Femur (tissue), 1 donor: ENCODE results near the gene CST3.
"Not testable (repeated sequence)": the region's sequence is repeated elsewhere in the genome, so short reads cannot be mapped to it uniquely, and the experiment has no call there.

Experiments
- DNase-seq: peaks from one replicate; pipeline ENCODE4 v3.0.0-alpha.2; 2017

CST3 gene

DNA sequence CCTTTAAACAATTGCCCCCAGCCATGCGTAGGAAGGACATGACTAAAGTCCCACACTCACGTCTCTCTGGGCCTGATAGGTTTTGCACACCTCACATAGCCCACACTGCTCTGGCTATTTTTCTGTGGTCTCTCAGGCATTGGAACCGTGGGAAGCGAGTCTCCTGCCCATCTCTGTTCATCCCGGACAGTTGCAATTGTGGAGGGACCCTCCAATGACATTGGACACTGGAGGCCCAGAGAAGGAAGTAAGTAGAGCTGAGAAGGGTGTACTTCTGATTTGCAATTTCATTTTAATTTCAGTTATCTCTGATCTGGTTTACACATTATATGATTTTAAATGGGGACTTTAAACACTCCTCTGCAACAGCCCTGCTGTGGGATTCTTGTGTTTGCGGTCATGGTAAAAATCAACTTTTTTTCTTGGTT is 23.3 kb upstream of the CST3 start:
- no peak for DNase-seq

DNA sequence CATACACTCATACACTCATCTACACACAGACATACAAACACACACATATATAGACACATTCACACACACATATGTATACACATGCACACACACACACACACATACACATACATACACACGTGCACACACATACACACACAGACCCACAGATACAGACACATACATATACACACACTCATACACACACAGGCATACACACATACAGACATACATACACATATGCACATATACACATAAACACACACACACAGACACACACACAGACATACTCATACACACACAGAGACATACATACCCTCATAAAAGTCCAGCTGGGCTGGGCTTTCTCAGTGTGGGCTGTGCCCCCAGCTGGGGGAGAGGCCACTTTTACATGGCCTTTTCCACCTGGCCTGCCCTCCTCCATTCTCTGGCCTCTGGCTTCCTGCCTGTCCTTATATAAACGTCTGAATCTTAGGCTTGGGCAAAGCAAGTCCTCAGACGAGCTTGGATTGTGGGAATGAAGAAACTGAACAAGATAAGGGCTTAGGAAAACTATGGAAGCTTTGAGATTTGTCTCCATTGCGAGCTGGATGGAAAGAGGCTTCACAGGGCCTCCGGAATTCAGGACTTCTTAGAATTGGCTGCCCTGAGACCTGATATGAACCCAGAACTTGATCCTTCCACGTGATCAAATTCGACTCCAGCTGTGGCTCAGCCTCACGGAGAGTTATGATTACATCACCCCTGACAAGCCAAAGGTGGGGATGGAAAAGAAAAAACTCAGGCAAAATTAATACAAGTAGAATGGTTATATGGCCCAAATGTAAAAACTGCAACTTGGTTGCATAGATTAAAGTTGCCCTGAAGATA is 22.5 kb upstream of the CST3 start:
- no peak for DNase-seq

DNA sequence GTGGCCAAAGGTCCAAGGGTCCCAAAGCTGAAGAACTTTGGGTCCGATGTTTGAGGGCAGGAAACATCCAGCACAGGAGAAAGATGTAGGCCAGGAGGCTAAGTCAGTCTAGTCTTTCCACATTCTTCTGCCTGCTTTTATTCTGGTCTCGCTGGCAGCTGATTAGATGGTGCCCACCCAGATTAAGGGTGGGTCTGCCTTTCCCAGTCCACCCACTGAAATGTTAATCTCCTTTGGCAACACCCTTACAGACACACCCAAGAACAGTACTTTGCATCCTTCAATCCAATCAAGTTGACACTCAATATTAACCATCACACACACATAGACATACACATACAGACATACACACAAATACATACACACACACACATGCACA is 21.8 kb upstream of the CST3 start:
- DNase-seq, result not testable (repeated sequence)

DNA sequence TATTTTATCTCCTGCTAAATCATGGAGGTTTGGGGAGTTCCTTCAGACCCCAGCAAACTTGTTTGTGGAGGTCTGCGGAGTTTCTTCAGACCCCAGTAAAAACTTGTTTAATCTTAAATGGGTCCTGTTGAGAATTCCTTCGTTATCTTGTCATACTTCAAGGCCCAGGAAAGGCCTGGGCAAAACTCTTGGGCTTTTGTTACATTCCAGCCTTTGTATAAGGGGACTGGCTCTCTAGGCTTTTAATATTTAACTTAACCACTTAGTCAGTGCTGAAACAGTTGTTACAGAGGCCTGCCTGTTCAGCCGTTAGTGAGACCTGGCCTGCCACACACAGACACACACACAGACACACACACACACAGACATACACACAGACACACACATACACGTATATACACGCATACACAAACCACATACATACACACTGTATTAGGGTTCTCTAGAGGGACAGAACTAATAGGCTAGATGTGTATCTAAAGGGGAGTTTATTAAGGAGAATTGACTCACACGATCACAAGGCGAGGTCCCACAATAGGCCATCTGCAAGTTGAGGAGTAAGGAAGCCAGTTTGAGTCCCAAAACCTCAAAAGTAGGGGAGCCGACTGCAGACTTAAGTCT is 21.3 kb upstream of the CST3 start:
- DNase-seq, result no peak

DNA sequence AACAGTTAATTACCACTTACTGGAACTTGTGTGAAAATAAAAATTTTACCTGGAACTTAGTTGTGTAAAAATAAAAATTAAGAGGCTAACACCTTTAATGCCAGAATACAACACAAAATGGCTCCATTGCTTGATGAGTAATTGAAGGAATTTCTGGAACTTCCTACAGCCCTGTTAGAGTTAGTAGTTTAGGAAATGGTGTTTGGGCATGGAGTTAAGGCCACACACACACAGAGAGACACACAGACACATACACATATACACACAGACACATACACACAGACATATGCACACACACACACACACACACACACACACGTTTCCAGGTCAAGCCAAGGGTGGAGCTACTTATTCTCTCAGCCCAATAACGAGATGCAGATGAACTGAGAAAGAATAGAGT is 20.6 kb upstream of the CST3 start:
- no peak for DNase-seq

DNA sequence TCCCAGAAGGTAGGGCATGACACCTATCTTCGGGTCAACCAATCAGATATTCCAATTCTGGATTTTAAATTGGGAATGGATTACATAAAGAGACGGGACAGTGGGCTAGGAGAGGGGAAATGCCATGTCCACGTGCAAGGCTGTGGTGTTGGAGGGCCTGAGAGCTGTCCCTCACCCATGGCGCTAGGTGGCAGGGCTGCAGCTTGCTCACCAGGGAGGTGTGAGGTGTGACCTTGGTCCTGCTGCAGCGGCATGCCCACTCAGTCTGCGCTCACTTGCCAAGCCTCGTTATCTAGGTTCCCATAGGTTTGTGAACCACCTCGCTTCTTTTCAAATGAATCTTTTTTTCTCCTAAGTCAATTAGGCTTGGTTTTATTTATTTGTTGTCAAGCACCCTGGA is 19.4 kb upstream of the CST3 start:
- DNase-seq, result no peak

DNA sequence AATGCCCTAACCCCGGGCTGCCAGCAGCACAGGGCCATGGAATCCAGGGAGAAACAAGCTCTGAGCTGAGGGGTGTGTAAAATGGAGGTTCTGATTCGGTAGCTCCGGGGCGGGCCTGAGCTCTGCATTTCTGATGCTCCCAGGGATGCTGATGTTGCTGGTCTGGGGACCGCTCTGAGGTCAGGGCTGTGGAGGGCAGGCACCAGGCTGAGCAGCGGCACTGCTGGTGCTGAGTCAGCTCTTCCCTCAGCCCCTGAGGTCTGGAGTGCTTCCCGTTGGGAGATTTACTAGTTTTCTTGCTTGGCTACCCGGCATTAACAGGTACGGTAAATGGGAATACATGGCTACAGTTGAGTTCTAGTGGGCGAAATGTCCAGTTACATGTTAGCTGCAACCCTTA is 18.6 kb upstream of the CST3 start:
- no peak for DNase-seq

DNA sequence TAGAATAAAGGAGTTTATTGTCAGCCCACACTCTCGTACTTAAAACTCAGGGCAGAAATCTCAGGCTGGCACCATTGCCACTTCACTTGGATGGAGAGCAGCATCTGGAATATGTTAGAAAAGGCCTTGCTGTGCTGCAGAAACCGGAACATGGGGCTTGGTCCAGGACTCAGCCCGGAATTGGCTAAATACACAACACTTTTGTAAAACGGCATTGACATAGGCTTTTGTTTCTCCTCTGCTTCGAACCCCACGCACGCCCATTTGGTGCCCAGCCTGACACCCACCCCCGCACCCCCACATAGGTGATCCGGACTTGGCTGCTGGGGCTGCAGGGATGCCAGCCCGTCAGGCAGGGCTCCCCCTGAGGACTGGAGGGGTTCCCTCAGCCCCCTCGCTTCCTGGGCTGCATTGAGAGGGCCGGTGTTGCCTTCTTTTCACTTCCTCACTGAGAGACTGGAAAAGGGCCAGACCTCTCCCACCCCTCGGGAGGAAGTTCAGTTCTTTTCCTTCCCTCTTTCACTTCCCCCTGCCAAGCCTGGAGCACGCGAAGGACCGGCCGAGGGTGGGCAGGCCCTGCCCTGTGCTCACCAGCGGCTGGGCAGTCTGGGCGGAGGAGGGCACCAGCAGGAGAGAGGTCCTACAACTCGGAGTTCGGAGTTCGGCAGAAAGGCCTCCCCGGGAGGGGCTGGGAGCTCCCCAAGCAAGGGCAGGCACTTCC is 17.9 kb upstream of the CST3 start:
- peak; percentile 76 for DNase-seq

DNA sequence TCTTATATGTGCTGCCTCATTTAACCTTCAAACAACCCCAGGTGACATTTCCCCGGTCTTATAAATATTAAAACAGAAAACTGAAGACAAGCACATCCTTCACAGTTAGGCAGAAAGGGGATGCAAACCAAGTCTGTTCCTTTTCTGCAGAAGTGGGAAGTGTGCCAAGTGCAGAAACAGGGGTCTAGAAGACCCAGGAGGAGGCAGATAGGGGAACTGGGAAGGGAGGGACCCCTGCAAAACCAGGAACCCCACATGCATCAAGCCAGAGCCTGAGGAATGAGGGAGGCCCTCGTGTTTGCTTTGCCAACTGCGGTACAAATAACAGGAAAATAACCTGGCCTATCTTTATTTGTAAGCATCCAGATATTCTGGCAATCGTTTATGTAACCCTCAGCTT is 17.0 kb upstream of the CST3 start:
- no peak for DNase-seq

DNA sequence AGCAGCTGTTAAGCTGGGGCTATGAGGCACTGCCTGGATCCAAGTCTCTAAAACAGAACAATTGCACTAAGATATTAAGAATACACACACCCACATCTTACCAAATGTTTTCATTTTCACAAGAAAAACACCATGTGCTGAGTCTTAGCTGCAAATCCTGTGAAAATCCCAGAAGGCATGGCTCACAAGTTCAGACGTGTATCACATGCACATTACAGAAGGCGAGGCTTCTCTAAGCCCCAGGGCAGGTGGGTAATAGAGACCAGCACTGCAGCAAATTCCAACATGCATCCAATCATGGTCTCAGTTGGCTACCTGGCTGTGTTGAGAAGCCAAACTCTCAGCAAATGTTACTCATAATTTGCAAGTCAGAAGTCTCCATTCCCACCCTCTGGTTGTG is 16.2 kb upstream of the CST3 start:
- no peak for DNase-seq

DNA sequence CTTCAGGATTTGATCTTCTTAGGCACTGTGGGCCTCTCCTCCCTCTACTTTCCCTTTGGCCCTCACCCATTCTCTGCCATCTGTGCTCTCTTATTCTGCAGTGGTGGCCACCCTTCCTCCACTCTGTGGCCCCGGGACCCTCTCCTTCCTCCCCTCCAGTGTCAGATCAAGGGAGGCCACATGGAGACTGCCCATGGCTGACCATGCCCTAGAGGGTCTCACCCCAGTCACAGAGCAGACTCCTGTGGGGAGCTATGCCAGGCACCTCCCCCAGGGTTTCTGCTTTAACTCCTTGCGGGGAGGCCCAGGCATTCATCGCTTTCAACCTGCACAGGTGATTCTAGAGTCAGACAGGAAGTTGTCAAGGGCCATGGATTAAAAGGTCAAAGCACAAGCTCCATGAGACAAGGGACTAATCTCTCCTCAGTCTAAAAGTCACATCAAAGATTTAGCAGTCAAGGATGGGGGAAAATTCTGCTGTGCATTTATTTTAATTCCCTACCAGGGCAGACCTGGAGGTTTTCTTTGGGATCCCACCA is 15.7 kb upstream of the CST3 start:
- DNase-seq, result no peak

DNA sequence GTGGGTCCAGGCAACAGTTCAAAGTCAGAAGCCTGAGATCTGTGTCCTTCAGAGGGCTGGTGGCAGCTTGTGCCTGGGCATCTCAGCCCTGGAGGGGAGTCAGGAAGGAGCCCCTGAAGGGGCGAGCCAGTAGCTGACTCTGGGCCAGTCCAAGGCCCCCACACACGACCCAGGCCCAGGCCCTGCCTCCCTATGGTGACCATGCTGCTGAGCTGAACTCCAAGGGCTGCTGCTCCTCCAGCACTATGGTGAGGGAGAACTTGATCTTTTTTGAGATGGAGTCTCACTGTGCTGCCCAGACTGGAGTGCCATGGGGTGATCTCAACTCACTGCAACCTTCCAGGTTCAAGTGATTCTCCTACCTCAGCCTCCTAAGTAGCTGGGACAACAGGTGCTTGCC is 15.2 kb upstream of the CST3 start:
- DNase-seq, result no peak

DNA sequence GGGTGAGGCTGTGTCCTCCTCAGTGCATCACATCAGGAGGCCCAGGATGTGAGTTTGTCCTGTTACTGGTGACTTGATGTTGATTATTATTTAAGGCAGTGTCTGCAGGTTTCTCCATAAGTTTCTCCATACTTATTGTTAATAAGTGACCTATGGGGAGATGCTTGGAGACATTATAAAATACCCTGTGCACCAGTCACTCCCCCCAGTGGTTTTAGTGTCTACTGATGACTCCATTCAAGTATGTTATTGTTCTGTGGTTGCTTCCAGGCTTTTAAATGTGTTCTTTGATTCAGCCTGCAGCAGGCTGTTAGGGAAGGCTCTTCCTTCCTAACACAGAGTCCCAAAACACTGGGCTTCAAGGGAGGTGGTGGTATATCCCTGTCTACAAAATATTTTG is 14.6 kb upstream of the CST3 start:
- DNase-seq, result no peak

DNA sequence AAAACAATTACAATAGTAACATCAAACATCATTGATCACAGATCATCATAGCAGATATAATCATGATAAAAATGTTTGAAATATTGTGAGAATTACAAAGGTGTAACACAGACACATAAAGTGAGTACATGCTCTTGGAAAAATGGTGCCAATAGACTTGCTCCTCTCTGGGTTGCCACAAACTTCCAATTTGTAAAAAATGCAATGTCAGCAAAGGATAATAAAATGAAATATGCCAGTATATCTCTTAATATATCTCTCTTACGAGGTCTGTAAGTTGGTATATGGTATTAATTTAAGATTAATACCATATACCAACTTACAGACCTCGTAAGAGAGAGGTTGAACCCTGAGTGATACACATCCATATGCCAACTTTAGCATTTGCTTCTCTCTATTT is 13.4 kb upstream of the CST3 start:
- no peak for DNase-seq

DNA sequence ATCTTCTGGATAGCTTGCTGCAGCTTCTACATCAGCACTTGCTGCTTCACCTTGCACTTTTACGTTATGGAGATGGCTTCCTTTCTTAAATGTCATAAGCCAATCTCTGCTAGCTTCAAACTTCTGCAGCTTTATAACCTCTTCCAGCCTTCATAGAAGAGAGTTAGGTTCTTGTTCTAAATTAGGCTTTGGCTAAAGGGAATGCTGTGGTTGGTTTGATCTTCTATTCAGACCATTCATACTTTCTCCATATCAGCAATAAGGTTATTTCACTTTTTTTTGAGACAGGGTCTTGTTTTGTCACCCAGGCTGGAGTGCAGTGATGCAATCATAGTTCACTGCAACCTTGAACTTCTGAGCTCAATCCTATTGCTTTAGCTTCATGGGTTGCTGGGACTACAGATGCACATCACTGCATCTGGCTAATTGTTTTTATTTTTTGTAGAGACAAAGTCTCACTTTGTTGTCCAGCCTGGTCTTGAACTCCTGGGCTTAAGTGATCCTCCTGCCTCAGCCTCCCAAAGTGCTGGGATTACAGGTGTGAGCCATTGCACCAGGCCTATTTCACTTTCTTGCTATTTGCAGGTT is 12.2 kb upstream of the CST3 start:
- no peak for DNase-seq

DNA sequence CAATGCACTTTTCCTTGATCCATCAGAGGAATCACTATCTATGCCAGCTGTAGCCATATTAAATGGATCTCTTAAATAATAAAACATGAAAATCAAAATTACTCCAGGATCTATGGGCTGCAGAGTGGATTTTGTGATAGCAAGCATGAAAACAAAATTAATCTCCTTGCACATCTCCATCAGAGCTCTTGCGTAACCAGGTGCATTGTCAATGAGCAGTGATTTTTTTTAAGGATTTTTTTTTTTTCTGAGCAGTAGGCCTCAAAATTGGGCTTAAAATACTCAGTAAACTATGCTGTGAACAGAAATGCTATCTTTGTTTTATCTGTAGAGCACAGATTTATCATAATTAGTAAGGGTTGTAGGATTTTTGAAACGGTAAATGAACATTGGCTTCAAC is 11.5 kb upstream of the CST3 start:
- DNase-seq, result no peak

DNA sequence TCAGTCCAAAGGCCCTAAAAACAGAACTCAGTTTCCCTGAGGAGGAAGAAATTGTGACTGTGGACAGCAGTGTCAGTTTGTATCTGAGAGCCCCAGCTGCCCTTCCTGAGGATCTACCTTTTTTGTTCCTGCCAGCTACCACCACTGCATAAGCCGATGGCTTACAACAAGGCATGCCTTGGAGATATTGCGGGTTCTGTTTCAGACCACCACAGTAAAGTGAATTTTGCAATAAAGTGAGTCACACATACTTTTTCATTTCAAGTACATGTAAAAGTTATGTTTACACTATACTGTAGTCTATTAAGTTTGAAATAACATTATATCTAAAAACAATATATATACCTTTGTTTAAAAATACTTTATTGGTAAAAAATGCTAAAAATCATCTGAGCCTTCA is 9.6 kb upstream of the CST3 start:
- DNase-seq, result no peak

DNA sequence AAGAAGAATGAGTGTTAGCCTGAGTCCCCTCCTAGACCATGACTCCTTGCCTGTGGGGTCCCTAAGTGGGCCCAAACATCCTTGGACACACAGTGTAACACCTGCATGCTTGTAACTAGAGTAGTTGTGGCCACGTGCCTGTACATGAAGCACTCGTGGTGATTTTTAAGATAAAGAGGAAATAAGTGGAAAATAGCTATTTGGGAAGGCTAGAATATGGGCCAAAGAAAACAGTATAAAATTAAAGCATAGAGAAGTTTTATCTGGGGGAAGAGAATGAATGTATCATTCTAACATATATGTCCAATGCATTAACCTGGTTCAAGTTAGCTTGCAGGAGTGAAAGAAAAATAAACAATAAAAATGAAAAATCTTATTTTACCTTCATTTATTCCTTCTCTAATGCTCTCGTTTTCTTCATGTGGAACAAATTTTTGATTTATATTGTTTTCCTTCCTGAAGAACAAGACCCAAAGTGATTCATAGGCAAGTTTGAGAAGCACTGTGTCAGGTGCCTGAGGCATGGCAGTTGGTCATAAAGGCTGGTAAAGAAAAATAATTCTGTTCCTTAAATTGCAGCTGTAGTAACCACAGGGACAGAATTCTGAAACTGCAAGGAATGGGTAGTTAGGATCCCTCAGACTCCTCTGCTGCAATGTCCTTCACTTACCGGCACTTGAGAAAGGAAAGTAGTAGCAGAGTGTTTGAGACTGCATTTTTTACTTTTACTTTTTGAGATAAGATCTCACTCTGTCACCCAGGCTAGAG is 8.5 kb upstream of the CST3 start:
- no peak for DNase-seq

DNA sequence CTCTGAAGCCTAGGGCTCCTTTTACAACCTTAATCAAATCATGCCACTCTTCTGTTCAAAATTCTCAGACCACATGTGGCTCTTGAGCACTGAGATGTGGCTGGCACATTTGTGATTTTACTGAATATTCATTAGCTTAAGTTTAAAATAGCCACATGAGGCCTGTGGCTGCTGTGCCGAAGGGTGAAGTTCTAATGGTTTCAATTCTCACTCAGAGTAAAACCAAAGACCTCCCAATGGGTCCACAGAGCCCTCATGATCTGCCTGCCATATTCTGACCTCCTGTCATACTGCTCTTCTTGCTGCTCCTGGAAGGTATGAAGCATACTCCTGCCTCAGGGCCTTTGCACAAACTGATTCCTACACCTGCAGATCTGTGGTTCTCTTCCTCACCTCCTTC is 7.8 kb upstream of the CST3 start:
- no peak for DNase-seq

DNA sequence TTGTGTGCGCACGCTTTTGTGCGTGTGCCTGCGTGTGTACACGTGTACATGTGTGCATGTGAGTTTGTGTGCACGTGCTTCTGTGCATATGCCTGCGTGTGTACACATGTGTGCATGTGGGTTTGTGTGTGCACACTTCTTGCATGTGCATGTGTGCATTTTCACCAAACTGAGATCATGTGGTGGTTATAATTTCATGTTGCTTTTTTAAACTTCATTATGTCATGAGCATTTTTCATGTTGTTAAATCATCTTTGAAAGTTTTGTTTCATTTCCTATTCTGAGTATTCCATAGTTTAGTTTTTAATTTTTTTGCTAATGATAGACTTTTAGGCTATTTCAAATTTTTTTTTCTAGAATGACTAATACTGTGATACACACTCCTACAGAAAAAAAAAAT is 6.4 kb upstream of the CST3 start:
- no peak for DNase-seq

DNA sequence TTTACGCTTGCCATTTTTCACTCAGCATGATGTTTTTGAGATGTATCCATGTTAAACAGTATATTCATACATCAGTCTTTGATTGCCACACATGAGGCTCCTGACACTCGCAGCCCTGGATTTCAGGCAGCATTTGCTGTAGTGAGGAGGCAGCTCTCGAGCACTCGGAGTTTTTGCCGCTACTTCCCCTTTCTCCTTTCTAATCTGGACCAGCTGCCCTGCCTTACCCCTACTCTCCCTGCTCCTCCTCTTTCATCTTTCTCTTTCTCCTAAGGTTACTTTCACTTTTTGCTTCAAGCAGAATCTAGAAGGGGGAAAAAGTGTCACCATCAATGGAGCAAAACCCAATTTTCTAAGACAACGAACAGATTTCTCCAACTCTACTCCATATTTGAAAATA is 5.9 kb upstream of the CST3 start:
- DNase-seq, result no peak

DNA sequence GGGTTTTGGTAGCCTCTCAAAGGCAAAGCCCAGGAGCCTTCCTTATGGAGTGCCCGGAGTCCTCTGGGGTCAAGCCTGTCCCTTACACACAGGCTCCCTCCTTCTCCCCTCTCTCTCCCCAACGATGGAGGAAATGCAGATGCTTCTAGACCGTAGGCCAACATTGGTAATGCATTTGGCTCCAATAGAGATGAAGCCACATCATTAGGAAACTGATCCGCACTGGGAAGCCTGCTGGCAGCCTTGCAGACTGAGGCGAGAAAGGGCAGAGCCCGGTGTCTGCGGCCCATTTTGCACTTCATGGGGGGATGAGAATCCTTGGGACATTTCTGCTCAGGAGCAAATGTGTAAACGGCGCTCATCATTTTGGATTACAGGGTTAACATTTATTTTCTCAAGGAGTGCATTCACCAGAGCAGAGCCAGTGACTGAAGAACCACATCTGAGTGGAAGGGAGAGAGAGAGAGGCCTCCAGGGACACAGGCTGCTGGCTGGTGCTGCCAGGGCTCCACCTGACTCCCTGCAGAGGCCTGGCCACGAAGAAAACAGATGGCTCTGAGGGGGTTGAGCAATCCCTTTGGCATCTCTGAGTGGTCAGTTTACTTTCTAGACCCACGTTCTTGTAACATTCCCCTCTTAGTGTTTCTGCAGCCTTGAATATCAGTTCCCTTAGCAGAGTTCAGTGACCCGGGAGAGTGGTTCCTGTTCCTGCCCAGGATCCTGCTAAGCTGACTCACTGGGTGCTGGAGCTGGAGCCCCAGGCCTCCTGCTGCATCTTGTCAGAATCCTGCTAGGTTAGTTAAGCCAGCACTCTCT is 4.4 kb upstream of the CST3 start:
- no peak for DNase-seq
